GM19328 (cell line): ENCODE data around the gene DNM1.

Experiments used
- ATAC-seq: cut with Tn5 transposase; IDR thresholded peaks from one replicate; pipeline ENCODE4 v1.9.1; 2021; ENCODE audit warnings: mild to moderate bottlenecking, moderate library complexity; ENCODE audit not compliant: unreplicated experiment

The DNM1 gene

DNA sequence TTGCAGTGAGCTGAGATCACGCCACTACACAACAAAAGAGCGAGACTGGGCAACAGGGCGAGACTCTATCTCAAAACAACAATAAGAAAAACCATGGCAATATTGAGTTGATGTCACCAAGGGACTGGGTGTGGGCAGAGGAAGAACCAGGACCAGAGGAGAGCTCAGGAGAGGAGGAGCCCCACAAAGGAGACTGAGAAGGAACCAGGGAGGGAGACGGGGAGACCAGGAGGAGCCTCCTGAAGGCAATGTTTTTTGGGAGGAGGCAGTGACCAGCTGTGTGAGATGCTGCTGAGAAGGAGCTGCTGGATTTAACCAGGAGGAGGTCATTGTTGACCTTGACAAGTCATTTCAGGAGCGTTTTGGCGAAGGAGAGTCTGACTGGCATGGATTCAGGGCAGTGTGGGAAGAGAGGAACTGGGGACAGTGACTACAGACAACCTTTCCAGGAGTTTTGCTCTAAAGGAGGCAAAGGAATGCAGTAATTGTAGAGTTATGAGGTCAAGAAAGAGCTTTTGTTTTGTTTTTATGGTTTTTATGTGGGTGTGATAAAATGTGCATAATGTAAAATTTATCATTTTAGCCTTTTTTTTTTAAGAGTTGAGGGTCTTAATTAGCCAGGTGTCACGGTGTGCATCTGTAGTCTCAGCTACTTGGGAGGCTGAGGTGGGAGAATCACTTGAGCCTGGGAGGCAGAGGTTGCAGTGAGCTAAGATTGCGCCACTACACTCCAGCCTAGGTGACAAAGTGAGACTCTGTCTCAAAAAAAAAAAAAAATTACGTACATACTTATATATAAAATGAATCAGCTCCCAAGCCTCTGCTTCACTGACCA, 101.2 kb downstream of the DNM1 start:
- ATAC-seq: no peak
